Forelimb muscle (tissue), 1 donor: ENCODE results near the gene USP34. TPM values are rescaled to one million over a fixed set of nuclear protein-coding genes. Genes with fewer than 3 reads are reported as not detected.
"Not testable (repeated sequence)": the region's sequence is repeated elsewhere in the genome, so short reads cannot be mapped to it uniquely, and the experiment has no call there.

Experiments used
- DNase-seq: peaks from one replicate; pipeline ENCODE4 v3.0.0-alpha.2; 2013; ENCODE audit warnings: low read depth
- polyA plus RNA-seq: library from polyadenylated mRNA; unstranded; fragments of 120-200 nt; gene quantifications from one replicate; pipeline ENCODE4 v1.2.1, GENCODE V29; 2013; ENCODE audit not compliant: insufficient read length

The USP34 gene
- polyA plus RNA-seq, 1 donor, result 84.6 TPM

DNA sequence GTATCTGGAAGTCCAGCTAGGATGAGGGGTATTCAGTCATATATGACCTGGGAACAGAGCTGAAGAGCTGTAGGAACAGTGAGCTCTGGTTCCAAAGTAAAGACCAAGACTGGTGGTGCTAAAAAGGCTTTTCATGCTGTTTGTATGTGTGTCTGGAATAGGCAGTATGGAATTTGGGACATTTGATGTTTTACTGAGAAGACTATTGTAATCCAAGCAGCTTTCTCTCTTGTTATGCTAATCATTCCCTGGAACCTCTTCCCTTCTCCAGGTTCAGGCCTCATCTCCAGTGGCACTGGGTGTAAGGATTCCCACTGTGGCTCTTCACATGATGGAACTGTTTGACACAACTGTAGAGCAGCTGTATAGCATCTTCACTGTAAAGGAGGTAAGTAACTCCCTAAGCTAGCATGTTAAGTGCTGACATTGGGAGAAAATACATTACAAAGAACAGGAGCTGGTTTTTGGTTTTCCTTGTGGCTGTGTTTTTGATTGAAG, 285.6 kb downstream of the USP34 start:
- DNase-seq, result no peak

GRCh38 chr2:61184263-61184662, 286.6 kb downstream of the USP34 start:
- DNase-seq, result no peak

DNA sequence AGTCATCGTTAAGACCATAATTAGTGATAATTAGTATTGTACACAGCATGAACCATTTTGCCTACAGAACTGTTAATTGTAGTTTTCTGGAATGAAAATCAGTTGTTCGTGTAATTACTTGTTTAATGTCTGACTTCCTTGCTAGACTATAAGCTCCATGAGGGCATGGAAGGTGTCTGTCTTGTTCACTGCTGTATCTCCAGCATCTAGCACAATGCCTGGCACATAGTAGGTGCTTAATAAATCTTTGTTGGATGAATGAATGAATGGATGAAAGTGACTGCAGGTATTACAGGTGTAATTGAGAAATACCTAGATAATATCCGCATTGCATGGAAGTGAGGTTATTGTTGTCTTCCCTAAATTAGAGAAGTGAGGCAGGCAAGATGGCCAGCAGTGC, 287.1 kb downstream of the USP34 start:
- DNase-seq, result no peak

GRCh38 chr2:61182059-61182383, 288.9 kb downstream of the USP34 start:
- DNase-seq, result no peak

GRCh38 chr2:61181382-61182058, 289.4 kb downstream of the USP34 start:
- no peak for DNase-seq

DNA sequence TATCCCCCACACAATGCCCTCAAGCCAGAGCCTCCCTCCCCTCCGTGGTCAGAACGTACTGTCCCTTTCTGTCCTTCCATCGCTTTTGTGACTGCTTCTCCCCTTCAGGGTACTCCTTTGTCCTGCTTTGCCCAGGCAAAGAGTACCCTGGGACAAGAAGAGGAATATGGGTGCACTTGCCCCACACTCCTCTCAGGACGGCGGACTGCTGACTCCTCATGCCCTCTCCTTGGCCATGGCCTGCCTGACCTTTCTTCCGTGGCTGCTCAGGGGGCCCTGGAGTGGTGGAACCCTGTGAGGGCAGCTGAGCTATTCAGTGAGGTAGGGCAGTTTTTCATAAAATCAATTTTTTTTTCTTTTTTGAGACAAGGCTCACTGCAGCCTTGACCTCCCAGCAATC, 290.2 kb downstream of the USP34 start:
- DNase-seq, result no peak

DNA sequence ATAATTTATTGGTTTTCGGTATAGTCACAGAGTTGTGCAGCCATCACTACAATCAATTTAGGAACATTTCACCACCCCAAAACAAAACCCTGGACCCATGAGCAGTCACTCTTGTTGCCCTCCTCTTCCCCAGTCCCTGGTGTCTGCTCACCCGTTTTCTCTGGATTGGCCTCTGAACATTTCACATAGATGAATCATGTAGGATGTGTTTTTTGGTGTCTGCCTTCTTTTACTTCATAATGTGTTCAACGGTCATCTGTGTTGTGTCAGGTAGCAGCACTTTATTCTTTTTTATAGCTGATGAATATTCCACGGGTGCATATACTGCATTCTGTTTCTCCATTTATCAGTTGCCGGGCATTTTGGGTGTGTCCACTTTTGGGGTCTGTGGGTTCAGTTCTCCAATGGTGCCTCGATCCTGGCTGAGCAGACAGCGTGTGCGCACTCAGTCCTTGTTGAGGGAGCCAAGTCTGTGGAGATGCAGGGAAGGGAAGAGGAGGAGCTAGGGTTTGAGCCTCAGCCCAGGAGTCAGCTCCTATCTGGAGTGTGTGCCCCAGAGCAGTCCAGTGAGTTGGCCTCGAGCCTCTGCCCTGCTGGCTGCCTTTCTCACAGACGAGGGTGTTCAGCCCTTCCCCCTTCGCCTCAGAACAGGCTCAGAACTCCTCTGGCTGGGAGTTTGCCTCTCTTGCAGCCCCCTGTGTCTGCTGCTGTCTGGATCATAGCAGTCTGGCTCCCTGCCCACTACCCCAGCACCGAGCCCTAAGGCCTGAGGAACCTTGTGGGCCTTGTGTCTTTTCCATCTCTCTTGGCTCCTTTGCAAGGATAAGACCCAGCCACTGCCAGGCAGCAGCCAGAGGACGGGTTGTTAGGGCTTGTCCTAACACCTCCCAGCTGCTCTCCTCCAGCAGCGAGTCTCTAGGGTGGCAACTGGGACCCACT, 290.9 kb downstream of the USP34 start:
- DNase-seq, result peak; percentile 28

- DNase-seq, result no peak
Observed at GRCh38 chr2:61178603-61179545, 292.0 kb downstream of the USP34 start.

- DNase-seq, result no peak
Observed at GRCh38 chr2:61177727-61178549, 292.9 kb downstream of the USP34 start.

GRCh38 chr2:61176755-61177726, 293.8 kb downstream of the USP34 start:
- peak; percentile 71 for DNase-seq

GRCh38 chr2:61175036-61175435, 295.9 kb downstream of the USP34 start:
- no peak for DNase-seq

GRCh38 chr2:61173116-61173515, 297.8 kb downstream of the USP34 start:
- DNase-seq, result no peak

GRCh38 chr2:61172671-61173070, 298.2 kb downstream of the USP34 start:
- no peak for DNase-seq

DNA sequence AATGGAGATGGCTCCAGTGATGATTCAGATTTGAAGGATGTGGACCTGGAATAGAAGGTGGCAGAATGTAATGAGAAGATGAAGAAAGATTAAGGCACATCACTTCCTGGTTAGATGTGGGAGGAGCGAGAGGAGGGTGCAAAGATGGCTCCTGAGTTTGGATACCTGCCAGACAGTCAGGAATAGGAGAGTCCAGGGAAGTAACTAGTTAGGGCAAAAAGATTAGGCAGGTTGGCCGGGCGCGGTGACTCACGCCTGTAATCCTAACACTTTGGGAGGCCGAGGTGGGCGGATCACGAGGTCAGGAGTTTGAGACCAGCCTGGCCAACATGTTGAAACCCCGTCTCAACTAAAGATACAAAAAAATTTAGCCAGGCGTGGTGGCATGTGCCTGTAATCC, 303.3 kb downstream of the USP34 start:
- DNase-seq, result no peak

DNA sequence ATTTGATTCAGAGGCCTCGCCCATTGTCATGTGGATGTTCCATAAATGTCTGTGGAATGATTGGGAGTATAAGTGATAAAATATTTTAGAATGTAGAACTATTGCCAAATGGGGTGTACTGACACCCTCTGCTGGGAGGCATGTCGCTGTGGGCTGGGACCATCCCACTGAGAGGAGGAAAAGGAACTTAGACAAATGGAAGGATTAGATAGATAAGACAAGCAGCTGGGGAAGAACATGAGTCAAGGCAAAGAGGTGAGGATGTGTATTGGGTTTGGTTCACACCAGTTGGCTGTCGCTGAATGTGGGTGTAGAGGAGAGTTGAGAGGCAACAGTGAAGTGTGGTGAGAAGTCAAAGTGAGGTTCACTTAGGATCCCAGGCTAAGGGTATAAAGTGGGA, 304.9 kb downstream of the USP34 start:
- no peak for DNase-seq

- not testable (repeated sequence) for DNase-seq
Observed at GRCh38 chr2:61165082-61165481, 305.8 kb downstream of the USP34 start.

DNA sequence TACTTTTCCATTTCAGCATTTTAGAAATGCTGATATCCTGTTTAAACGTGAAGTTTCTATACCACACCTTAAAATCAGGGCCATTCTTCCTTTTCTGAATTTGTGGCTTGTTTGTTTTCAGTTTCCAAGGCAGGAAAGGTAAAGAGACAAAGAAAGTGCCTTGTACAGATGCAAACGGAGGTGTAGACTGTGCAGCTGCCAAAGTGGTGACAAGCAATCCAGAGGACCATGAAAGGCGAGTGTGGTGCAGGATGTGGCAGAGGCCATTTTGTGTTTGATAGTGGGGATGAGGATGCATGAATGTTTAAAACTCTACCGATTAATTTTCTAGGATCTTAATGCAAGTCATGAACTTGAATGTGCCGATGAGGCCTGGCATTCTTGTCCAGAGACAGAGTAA, 308.2 kb downstream of the USP34 start:
- DNase-seq, result no peak

- DNase-seq, result no peak
Observed at GRCh38 chr2:61161888-61162287, 309.0 kb downstream of the USP34 start, which contains the start of gene C2orf74. C2orf74 (plus strand) TSS chr2:61162188; CDS start chr2:61162515, 327 bp downstream.

DNA sequence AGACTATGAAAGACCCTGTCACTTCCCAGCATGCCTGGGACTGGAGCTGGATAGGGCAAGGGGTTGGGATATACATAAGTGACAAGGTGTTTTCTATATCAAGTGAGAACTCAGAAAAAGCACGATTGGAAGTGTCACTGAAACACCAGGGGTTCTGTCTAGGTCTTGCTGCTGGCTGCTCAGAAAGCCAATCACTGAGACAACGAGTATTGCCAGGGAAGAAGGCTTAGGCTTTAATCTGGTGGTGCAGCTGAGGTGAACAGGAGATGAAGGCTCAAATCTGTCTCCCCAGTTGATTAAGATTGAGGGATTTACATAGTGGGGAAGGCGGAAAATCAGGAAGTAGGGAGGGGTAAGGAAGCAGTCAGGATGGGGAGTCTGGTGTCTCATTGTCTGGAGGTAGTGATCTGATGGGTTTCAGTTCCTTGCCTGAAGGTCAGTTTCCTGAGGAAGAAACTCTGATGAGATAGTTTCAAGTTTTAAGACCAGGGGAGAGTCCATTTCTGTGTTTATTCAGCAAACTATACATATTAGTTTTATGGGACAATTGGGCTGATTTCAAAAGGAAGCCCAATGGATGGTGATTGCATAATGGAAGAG, 312.4 kb downstream of the USP34 start:
- DNase-seq, result no peak
